SK-N-SH (cell line): ENCODE data around the gene LACTB. TPM values are rescaled to one million over a fixed set of nuclear protein-coding genes. Genes with fewer than 3 reads are reported as not detected.
A peak's percentile ranks its signal among the peaks of the same experiment; 100 is the strongest.

Experiments used
- CTCF ChIA-PET: fragments of 300-600, 350-600 bp; formaldehyde crosslinking; extraction: SDS; loops from one replicate; lab custom pipeline; 2021; lab: Yijun Ruan, JAX
- POLR2A ChIA-PET: fragments of 350-600 bp; sonication (Branson Sonifier 250); formaldehyde crosslinking; extraction: SDS; loops from one replicate; lab custom pipeline; 2020; ENCODE audit warnings: antibody characterized with exemption, inconsistent platforms; lab: Yijun Ruan, JAX
- DNase-seq: peaks from one replicate; pipeline ENCODE4 v3.0.0; 2012
- H2AFZ ChIP-seq: fragments of 200-600 bp; sonication (generic); 2 replicates; pipeline ENCODE4 v1.8.1; 2016; ENCODE audit warnings: antibody characterized with exemption, mild to moderate bottlenecking, low read depth
- H3F3A ChIP-seq: fragments of 200-600 bp; sonication (generic); replicated peaks from 2 replicates; pipeline ENCODE3; 2016; ENCODE audit warnings: antibody characterized with exemption, mild to moderate bottlenecking; ENCODE audit not compliant: insufficient read depth
- H3K27ac ChIP-seq, 2 experiments: fragments of 200-500 bp in 1 of 2; fragments of 200-600 bp in 1 of 2; sonication (Bioruptor generic) in 1 of 2; sonication (generic), shearing (Covaris generic) in 1 of 2; 2 replicates each; pipeline versions ENCODE4 v1.5.1 to v1.6.1; 2014 to 2016; ENCODE audit warnings: low read depth in 2 of 2, inconsistent platforms in 1 of 2, low read length in 1 of 2, mild to moderate bottlenecking in 1 of 2, mixed read lengths in 1 of 2
- H3K27me3 ChIP-seq: fragments of 200-600 bp; sonication (generic), shearing (Covaris generic); 2 replicates; pipeline ENCODE4 v1.6.1; 2016; ENCODE audit warnings: mixed run types; ENCODE audit not compliant: insufficient read depth
- H3K36me3 ChIP-seq, 2 experiments: fragments of 200-500 bp in 1 of 2; fragments of 200-600 bp in 1 of 2; sonication (Bioruptor generic) in 1 of 2; sonication (generic) in 1 of 2; replicated peaks in 1 of 2; 2 replicates each; pipeline versions ENCODE3 to v1.5.1; 2014 to 2016; ENCODE audit warnings: low read length in 1 of 2, mild to moderate bottlenecking in 1 of 2; ENCODE audit not compliant: insufficient read depth in 2 of 2, control insufficient read depth in 1 of 2
- H3K4me1 ChIP-seq, 2 experiments: fragments of 200-500 bp in 1 of 2; fragments of 200-600 bp in 1 of 2; sonication (Bioruptor generic) in 1 of 2; sonication (generic), shearing (Covaris generic) in 1 of 2; 2 replicates each; pipeline versions ENCODE4 v1.5.1 to v1.6.1; 2014 to 2016; ENCODE audit warnings: low read depth in 1 of 2, low read length in 1 of 2, mixed run types in 1 of 2; ENCODE audit not compliant: insufficient read depth in 2 of 2, control insufficient read depth in 1 of 2
- H3K4me2 ChIP-seq: fragments of 200-600 bp; sonication (generic), shearing (Covaris generic); 2 replicates; pipeline ENCODE4 v1.6.1; 2017; ENCODE audit warnings: mixed run types
- H3K4me3 ChIP-seq, 2 experiments: fragments of 200-500 bp in 1 of 2; fragments of 200-600 bp in 1 of 2; sonication (Bioruptor generic) in 1 of 2; sonication (generic), shearing (Covaris generic) in 1 of 2; 2 replicates each; pipeline versions ENCODE4 v1.5.1 to v1.8.1; 2014 to 2016; ENCODE audit warnings: low read depth in 2 of 2, inconsistent platforms in 1 of 2, low read length in 1 of 2, mild to moderate bottlenecking in 1 of 2, mixed read lengths in 1 of 2, moderate library complexity in 1 of 2
- H3K79me2 ChIP-seq: fragments of 200-600 bp; sonication (generic); 2 replicates; pipeline ENCODE4 v1.8.1; 2017; ENCODE audit warnings: mild to moderate bottlenecking; ENCODE audit not compliant: insufficient read depth
- H3K9ac ChIP-seq: fragments of 200-600 bp; sonication (generic); 2 replicates; pipeline ENCODE4 v1.6.1; 2017; ENCODE audit warnings: mixed run types
- H3K9me2 ChIP-seq: fragments of 200-600 bp; sonication (generic); 2 replicates; pipeline ENCODE4 v1.6.1; 2017; ENCODE audit warnings: mixed run types
- H3K9me3 ChIP-seq: fragments of 200-600 bp; sonication (generic); 2 replicates; pipeline ENCODE4 v1.6.1; 2017; ENCODE audit warnings: mixed run types, mild to moderate bottlenecking, moderate library complexity
- H4K20me1 ChIP-seq: fragments of 200-600 bp; sonication (generic); 2 replicates; pipeline ENCODE4 v1.6.1; 2017; ENCODE audit warnings: mild to moderate bottlenecking, mixed run types; ENCODE audit not compliant: insufficient read depth
- CHD2 ChIP-seq: fragments of 150-350 bp; IDR thresholded peaks from 2 replicates; pipeline ENCODE4 v1.6.1; 2018; ENCODE audit warnings: low read length; ENCODE audit not compliant: partially characterized antibody
- ELF1 ChIP-seq: IDR thresholded peaks from 2 replicates; pipeline ENCODE4 v1.4.0; 2012
- EP300 ChIP-seq, 2 experiments: IDR thresholded peaks; 2 replicates each; pipeline versions ENCODE4 v1.4.0 to v1.6.1; 2012; ENCODE audit warnings: borderline replicate concordance in 1 of 2, low read depth in 1 of 2, low read length in 1 of 2
- FOXJ3 ChIP-seq: sonication (generic); formaldehyde crosslinking; IDR thresholded peaks from 2 replicates; pipeline ENCODE4 v1.5.1; 2020; ENCODE audit warnings: mild to moderate bottlenecking, missing genetic modification reagents
- GATA2 ChIP-seq: sonication (generic); formaldehyde crosslinking; IDR thresholded peaks from 2 replicates; pipeline ENCODE4 v1.5.0; 2020; ENCODE audit warnings: mild to moderate bottlenecking, missing genetic modification reagents
- JUND ChIP-seq: IDR thresholded peaks from 2 replicates; pipeline ENCODE4 v1.4.0; 2012
- MAX ChIP-seq: IDR thresholded peaks from 2 replicates; pipeline ENCODE4 v1.4.0; 2012; ENCODE audit warnings: low read depth
- MEF2A ChIP-seq: IDR thresholded peaks from 2 replicates; pipeline ENCODE4 v1.4.0; 2012; ENCODE audit warnings: low read depth, borderline replicate concordance
- MXI1 ChIP-seq: IDR thresholded peaks from 2 replicates; pipeline ENCODE4 v1.6.1; 2012; ENCODE audit warnings: mild to moderate bottlenecking, low read depth, low read length, improper control_type of control experiment
- NRF1 ChIP-seq: IDR thresholded peaks from 2 replicates; pipeline ENCODE4 v1.6.1; 2012; ENCODE audit warnings: low read depth, mild to moderate bottlenecking, low read length
- POLR2AphosphoS5 ChIP-seq: IDR thresholded peaks from 2 replicates; pipeline ENCODE4 v1.6.1; 2012; ENCODE audit warnings: low read depth, low read length
- RCOR1 ChIP-seq: fragments of 150-350 bp; IDR thresholded peaks from 2 replicates; pipeline ENCODE4 v1.6.1; 2017; ENCODE audit warnings: antibody characterized with exemption, low read length
- REST ChIP-seq: IDR thresholded peaks from 2 replicates; pipeline ENCODE4 v1.6.1; 2012; ENCODE audit warnings: mild to moderate bottlenecking, low read depth, low read length, moderate library complexity
- RFX5 ChIP-seq: IDR thresholded peaks from 2 replicates; pipeline ENCODE4 v1.6.1; 2012; ENCODE audit warnings: mild to moderate bottlenecking, improper control_type of control experiment, low read length
- SIN3A ChIP-seq: IDR thresholded peaks from 2 replicates; pipeline ENCODE4 v1.6.1; 2012; ENCODE audit warnings: low read depth, mild to moderate bottlenecking, low read length, moderate library complexity, borderline replicate concordance
- TAF1 ChIP-seq: IDR thresholded peaks from 2 replicates; pipeline ENCODE4 v1.6.1; 2012; ENCODE audit warnings: low read depth, mild to moderate bottlenecking, low read length, moderate library complexity, borderline replicate concordance
- YY1 ChIP-seq: IDR thresholded peaks from 2 replicates; pipeline ENCODE4 v1.4.0; 2012; ENCODE audit warnings: low read depth, mild to moderate bottlenecking
- ZBTB33 ChIP-seq: IDR thresholded peaks from 2 replicates; pipeline ENCODE4 v1.4.0; 2012; ENCODE audit warnings: low read depth, borderline replicate concordance
- WGBS: methylation state at CpG from one replicate; pipeline ENCODE4 v1.1.6; 2017; ENCODE audit warnings: low lambda C conversion rate; 5-methylcytosine and 5-hydroxymethylcytosine counted together
- polyA plus RNA-seq, 3 experiments: library from polyadenylated mRNA; depleted of rRNA; stranded (reverse); fragments of >200 nt; gene quantifications; 2 replicates each; pipeline ENCODE4 v1.2.3, GENCODE V29; 2012

Gene LACTB
- polyA plus RNA-seq (2012; rRNA removed), result 23.3 and 28.5 TPM in 2 replicates
- polyA plus RNA-seq (2012; cell fraction: cytosol; rRNA removed), result 32.3 and 44.5 TPM in 2 replicates
- polyA plus RNA-seq (2012; cell fraction: nucleus; rRNA removed), result 17.9 and 27.1 TPM in 2 replicates

GRCh38 chr15:63121382-63122001 lies at the start of gene LACTB:
Gene LACTB (plus strand): TSS chr15:63121861. CDS start chr15:63121872, 11 bp downstream.
- Histone ChIP-seq H3K9me3 (no peaks in the 10 kb centered on the region), H3K9ac (peak within 1 kb of the TSS; percentile 77), H3K79me2 (peaks cover 30% of the 10 kb centered on the region), H3K4me3 (peak within 1 kb of the TSS; percentile 86 to 93), H3K36me3 (peaks cover 0 to 16% of the 10 kb centered on the region in 2 experiments), H3K9me2 (no peaks in the 10 kb centered on the region), H3K4me2 (peak within 1 kb of the TSS; percentile 88), H2AFZ (peak within 1 kb of the TSS; percentile 99), H4K20me1 (no peaks in the 10 kb centered on the region), H3K4me1 (peaks cover 0 to 3% of the 10 kb centered on the region in 2 experiments; a peak in 2 of 4 replicates), H3F3A (peaks cover 15% of the 10 kb centered on the region), H3K27me3 (no peaks in the 10 kb centered on the region), H3K27ac (peak within 1 kb of the TSS; percentile 74 to 79)
- CTCF ChIA-PET, result interaction anchor here (0.8 kb wide), 1 partner anchor 380 kb away, joined by 3 read pairs; no protein-coding TSS in a partner anchor
- 7% methylated on average over 26 of the region's 40 CpGs for WGBS
- POLR2A ChIA-PET, result interaction anchor here (1.0 kb wide), 1 partner anchor 36 kb away, joined by 3 read pairs; the partner anchor contains the start of gene RPS27L
- TF ChIP-seq POLR2AphosphoS5, result 0 out of 2 replicates have a peak, but pooled peaks have one; percentile 52
- no peak for TF ChIP-seq GATA2 (CRISPR knock-in tag)
- TF ChIP-seq CHD2, result peak; percentile 30
- TF ChIP-seq MAX, result peak; percentile 34; the same call in 1 of the 2 replicates
- TF ChIP-seq MEF2A, result no peak
- no peak for TF ChIP-seq ZBTB33
- TF ChIP-seq RCOR1, result no peak
- no peak for TF ChIP-seq RFX5
- TF ChIP-seq YY1, result peak; percentile 68
- peak; percentile 18; the same call in 1 of the 2 replicates for TF ChIP-seq REST
- TF ChIP-seq JUND, result no peak
- TF ChIP-seq EP300 (IDR thresholded peaks at IDR 0.05; ENCODE audit: borderline replicate concordance in 1 of 2, low read depth in 1 of 2, low read length in 1 of 2), result no peak
- TF ChIP-seq NRF1, result no peak
- peak; percentile 52 for TF ChIP-seq TAF1
- TF ChIP-seq ELF1, result peak; percentile 61; the same call in 1 of the 2 replicates
- TF ChIP-seq FOXJ3 (CRISPR knock-in tag), result no peak
- peak; percentile 84 for TF ChIP-seq MXI1
- peak; percentile 80; the same call in 1 of the 2 replicates for TF ChIP-seq SIN3A
- peak; percentile 92 for DNase-seq
